Uterus (tissue), 2 donors: ENCODE data around the gene ADORA3.

Source experiments
- CTCF ChIP-seq, 4 experiments: fragments of 200-600 bp in 2 of 4; fragments of 450-650 bp in 2 of 4; sonication (generic) in 2 of 4; IDR thresholded peaks; one replicate each; pipeline ENCODE4 v1.5.1; 2016 to 2019; ENCODE audit warnings: antibody characterized with exemption in 4 of 4, mild to moderate bottlenecking in 2 of 4, moderate library complexity in 1 of 4
- POLR2A ChIP-seq, 2 donors: fragments of 450-650 bp; IDR thresholded peaks; one replicate each; pipeline ENCODE4 v1.6.1; 2016; ENCODE audit warnings: antibody characterized with exemption in 2 of 2, mild to moderate bottlenecking in 1 of 2, moderate library complexity in 1 of 2

DNA sequence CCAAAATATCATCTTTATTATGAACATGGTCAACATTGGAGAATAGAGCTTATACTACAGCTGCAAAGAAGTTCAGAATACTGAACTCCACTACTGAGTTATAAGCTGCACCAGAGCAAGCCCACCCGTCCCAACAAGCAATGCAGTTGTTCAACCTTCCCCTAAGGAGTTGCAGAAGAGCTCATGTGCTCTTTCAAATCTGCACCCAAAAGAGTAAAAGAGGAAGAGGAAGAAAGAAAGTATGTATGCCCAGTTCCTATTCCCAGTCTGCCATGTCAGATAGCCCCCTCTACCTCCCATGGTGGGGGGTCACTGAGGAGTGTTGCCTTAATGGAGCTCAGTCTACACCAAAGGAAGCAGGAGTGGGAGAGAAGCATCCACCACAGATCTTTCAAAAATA, 22.8 kb downstream of the ADORA3 start:
- TF ChIP-seq POLR2A (IDR thresholded peaks at IDR 0.05) (no peak), CTCF (IDR thresholded peaks at IDR 0.05) (no peak)
